Uterus (tissue), 2 donors: Measurements from ENCODE around the gene SCML2.

Experiments
- POLR2A ChIP-seq, 2 donors: fragments of 450-650 bp; IDR thresholded peaks; one replicate each; pipeline ENCODE4 v1.6.1; 2016; ENCODE audit warnings: antibody characterized with exemption in 2 of 2, mild to moderate bottlenecking in 1 of 2, moderate library complexity in 1 of 2
- TF ChIP-seq, protein P1 (sequence below), 4 experiments: fragments of 200-600 bp in 2 of 4; fragments of 450-650 bp in 2 of 4; sonication (generic) in 2 of 4; IDR thresholded peaks; one replicate each; pipeline ENCODE4 v1.5.1; 2016 to 2019; ENCODE audit warnings: antibody characterized with exemption in 4 of 4, mild to moderate bottlenecking in 2 of 4, moderate library complexity in 1 of 4

DNA sequence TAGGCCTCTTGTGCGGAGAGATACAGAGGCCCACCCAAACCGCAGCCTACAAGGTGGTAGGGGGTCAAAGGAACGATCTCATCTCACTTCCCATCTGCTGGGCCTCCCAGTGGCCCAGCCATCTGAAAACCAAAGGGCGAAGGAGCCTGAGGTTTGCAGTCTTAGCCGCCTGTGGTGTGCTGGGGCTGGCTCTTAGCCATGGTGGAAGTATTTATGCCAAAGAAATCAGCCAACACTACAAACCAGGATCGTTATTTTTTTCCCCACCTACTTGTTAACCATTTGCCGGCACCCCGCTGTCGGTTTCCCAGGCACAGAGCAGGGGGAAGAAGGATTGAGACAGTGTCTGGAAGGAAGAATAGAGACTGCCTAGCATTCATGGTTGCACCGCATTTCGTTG, 40.0 kb upstream of the SCML2 start:
- TF ChIP-seq, protein P1, sequence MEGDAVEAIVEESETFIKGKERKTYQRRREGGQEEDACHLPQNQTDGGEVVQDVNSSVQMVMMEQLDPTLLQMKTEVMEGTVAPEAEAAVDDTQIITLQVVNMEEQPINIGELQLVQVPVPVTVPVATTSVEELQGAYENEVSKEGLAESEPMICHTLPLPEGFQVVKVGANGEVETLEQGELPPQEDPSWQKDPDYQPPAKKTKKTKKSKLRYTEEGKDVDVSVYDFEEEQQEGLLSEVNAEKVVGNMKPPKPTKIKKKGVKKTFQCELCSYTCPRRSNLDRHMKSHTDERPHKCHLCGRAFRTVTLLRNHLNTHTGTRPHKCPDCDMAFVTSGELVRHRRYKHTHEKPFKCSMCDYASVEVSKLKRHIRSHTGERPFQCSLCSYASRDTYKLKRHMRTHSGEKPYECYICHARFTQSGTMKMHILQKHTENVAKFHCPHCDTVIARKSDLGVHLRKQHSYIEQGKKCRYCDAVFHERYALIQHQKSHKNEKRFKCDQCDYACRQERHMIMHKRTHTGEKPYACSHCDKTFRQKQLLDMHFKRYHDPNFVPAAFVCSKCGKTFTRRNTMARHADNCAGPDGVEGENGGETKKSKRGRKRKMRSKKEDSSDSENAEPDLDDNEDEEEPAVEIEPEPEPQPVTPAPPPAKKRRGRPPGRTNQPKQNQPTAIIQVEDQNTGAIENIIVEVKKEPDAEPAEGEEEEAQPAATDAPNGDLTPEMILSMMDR (IDR thresholded peaks at IDR 0.05) = no peak
- no peak for TF ChIP-seq POLR2A (IDR thresholded peaks at IDR 0.05)
